HK-2 (cell line): Measurements from ENCODE around the gene ELFN1.

Source experiments
- DNase-seq: peaks from one replicate; pipeline ENCODE4 v3.0.0-alpha.2; 2018; ENCODE audit not compliant: unreplicated experiment

Gene ELFN1

DNA sequence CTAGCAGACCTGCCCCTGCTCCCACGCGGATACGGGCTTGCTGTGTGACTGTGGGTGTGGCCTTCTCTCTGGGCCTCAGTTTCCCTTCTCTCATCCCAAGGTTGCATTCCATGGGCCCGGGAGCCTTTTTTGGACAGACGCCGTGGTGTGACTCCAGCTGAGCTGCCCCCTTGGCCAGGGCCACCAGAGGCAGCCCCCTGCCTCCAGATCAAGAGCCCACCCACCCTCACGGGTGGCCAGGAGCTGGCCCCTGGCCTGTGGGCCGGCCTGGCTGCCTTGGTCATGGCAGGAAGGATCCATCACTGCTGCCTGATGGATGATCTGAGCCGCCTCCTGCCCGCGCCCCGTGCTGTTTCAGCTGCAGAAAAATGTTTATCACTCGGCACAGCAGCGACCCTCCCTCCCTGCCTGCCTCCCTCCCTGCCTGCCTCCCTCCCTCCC lies 27.8 kb upstream of the ELFN1 start:
- DNase-seq: no peak

- DNase-seq: no peak
Observed at GRCh38 chr7:1643270-1644092, 26.6 kb upstream of the ELFN1 start.

DNA sequence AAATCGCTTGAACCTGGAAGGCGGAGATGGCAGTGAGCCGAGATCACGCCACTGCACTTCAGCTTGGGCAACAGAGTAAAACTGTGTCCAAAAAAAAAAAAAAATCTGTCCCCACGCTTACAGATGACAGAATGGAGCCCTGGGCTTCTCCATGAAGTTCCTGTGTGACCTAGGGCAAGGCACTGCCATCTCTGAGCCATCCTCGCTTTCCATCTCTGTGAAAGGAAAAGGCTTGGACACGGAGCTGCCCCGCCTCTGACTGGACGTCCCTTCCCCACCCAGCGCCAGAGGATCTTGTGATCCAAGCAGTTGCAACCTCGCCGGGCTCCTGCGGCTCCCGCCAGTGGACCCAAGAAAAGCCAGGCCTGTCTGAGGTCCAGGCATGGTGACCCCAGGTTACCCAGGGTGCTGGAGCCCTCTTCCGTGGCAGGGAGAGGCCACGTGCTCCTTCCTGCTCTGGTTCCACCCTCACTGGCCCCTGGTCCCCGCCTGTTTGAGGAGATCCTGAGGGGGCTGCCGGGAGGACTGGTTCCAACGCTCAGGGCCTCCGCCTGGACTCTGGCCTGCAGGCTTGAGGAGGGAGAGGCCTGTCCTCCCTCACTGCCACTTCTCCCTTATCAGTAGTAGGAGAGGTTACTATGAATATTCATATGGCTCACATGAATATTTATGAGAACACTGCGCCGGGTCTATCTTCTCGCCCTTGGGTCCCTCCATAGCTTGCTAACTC lies 25.6 kb upstream of the ELFN1 start:
- no peak for DNase-seq

DNA sequence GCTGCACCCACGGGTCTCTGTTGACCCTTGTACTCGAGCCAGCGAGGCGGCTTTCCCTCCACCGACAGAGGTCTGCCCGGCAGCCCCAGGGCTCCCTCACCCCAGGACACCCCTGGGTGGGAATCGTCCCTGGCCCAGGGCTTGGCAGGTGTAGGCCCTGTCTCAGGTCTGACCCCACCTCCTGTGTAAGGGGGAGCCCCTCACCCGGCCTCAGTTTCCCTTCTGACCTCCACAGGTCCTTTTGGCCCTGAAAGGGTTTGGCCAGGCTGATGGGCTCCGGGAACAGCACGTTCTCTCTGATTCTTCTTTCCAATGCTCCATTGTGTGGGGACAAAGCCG lies 25.0 kb upstream of the ELFN1 start:
- no peak for DNase-seq

DNA sequence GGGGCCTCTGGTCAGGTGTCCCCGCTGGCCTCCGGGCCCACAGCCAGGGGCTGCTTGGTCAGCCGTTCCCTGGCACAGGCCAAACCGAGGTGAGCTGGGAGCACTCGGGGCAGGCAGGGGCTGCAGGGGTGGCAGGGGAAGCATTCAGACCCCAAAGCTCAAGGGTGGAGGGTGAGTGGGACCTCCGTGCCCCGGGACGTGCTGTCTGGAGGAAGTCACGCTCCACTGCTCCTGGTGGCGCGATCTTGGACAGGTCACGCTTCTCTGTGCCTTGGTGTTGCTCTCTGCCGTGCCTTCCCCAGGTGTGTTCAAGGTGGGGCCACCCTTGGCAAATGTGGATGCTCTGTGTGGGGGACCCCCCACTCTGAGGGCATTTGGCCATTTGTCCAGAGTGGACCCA lies 24.6 kb upstream of the ELFN1 start:
- DNase-seq: no peak

DNA sequence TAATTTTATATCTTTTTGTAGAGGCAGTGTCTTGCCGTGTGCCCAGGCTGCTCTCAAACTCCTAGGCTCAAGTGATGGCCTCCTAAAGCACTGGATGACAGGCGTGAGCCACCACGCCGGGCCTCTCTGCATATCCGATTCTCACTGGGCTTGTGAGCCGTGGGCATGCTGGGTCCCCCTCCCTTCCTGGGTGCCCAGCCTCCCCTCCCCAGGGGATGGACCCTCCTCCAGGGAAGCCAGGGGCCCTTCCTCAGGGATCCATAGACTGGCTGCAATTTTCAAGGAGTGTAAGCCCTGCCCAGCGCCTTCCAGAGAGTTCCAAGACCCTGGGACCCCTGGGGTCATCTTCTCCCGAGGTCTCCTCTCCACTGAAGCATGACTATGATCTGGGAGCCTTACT lies 23.7 kb upstream of the ELFN1 start:
- DNase-seq: no peak

DNA sequence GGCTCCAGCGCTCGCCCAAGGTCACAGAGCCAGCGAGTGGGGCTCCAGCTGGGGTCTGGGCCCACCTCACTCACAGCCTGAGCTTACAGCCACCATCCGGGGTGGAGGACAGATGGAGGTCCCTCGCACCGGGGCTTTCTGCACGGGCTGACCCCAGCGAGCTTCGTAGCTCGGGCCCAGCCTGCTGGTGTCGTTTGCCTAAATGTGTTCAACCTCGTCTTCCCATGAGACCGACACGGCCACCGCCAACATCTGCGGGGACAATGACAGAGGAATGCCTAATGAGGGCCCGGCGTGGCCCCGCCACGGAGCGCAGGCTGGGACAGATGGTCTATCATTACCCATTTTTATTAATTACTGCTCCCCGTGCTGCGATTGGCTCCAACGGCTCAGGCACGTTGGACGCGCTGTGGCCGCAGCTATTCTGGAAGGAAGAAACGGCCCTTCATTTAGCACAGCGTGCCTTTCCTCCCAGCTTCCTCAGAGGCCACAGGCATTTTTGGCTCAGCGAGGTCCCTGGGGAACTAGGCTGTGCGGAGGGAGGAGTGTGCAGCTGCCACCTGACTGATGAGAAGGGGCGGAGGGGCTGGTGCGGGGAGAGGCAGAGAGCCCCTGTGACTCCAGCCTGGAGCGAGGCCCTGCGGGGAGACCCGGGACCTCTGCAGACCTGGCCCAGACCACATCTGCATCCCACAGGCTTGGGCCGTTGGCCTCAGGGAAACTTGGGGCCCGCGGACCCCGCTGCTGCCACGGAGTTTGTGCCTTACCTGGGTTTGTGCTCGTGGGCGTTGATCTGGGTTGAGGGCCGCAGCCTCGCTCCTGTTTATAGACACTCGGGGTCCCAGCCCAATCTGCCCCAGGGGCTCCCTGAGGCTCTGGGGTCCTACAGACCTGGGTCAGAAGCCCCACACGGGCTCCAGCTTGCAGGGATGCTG lies 22.9 kb upstream of the ELFN1 start:
- no peak for DNase-seq

- DNase-seq: no peak
Observed at GRCh38 chr7:1647961-1648672, 22.0 kb upstream of the ELFN1 start.

GRCh38 chr7:1649751-1650326 lies 20.2 kb upstream of the ELFN1 start:
- DNase-seq: no peak

DNA sequence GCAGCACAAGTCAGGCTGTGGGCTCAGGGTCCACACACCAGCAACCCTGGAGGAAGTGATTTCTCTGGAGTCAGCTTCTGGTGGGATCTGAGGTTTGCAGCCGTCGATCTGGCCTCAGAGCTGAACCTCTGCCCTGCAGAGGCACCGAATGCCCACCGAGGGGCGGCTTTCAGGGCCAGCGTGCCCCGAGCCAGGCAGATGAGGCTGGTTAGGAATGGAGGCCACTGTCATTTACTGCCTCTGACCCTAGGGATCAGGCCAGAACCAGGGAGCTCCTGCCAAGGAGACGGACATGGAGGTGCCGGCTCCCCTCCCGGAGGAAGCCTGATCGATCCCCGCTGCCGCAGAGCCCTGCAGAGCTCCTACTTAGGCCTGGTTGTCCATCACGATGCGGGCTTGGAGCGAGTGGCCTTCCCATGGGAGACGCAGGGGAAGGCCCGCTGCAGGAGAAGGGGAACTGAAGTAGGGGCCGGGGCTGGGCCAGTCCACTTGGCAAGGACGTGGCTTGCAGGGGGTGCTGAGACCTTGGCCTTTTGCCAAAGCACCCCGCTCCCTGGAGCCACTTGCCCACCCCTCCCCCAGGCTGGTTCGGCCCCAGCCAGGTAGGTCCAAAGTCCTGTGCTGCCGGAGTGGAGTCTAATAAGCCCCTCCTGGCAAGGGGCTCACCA lies 19.6 kb upstream of the ELFN1 start:
- DNase-seq: no peak

GRCh38 chr7:1651031-1651446 lies 19.0 kb upstream of the ELFN1 start:
- no peak for DNase-seq

DNA sequence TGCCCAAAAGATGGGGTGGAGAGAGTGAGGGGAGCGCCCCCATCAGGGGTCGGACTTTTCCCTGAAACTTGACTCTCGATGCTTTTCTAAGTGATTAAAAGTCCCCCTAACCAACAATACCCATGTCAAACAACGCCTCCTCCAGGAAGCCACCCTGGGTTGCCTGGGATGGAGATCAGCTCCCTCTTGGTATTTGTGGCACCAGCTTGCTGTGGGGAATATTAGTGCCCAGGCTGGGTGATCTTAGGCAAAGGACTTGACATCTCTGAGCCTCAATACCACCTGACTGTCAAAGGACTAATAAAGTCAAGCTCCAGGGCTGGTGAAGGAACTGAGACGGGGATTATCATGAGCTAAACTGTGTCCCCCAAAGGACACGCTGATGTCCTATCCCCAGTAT lies 18.2 kb upstream of the ELFN1 start:
- DNase-seq: no peak

DNA sequence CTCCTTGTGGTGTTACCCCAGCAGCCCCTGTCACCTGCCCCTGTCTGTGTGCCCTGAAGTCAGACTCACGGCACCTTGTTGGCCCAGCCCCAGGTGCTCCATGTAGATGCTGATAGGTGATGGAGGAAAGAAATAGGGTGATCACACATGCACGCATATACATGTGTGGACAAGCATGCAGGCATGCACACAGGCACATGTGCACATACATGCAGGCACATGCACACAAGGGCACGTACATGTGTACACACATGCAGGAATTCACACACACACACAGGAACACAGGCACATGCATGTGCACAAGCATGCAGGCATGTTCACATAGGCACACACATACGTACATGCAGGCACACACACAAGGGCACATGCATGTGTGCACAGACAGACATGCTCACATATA lies 16.6 kb upstream of the ELFN1 start:
- no peak for DNase-seq

- DNase-seq: no peak
Observed at GRCh38 chr7:1654111-1654510, 16.0 kb upstream of the ELFN1 start.

DNA sequence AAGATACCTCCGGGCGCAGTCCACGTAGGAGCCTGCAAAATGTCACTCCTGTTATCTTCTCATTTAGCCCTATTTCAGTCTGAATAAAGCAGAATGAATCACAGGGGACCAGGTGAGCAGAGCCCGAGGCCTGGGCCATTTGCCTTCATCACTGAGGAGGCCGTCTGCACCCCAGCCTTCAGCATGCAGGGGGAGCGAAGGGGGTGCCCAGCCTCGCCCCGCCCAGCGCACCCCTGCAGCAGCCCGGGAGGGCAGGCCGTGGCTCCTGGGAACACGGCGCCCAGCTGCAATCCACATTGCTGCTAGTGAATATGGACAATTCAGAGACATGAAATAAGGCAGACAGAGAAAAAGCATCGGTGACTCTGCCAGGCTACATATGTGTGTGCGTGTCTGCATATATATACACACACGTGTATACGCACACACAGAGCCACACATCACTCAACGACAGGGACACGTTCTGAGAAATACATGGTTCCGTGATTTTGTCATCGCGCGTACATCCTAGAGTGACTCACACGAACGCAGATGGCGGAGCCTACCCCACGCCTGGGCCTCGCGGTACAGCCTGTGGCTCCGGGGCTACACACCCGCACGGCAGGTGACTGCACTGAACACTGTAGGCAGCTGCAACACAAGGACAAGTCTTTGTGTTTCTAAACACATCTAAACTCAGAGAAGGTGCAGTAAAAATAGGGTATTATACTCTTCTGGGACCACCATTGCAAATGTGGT lies 15.2 kb upstream of the ELFN1 start:
- no peak for DNase-seq

- no peak for DNase-seq
Observed at GRCh38 chr7:1659696-1660095, 10.4 kb upstream of the ELFN1 start.

DNA sequence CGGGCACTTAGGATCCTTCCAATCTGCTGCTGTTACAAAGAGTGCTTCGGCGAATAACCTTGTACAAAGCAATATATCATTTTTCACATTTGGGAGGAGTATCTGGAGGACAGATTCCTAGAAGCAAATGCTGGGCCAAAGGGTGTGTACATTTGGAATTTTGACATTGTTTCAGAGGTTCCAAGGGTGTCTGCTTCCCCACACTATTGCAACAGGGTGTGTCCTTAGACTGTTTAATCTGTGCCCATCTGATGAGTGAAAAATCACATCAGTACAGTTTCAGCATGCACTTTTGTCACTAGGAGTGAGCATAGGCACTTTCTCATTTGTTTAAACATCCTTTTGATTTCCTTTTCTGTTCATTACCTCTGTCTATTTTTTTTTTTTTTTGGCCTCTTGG lies 8.6 kb upstream of the ELFN1 start:
- no peak for DNase-seq

GRCh38 chr7:1662101-1662500 lies 8.0 kb upstream of the ELFN1 start:
- no peak for DNase-seq

DNA sequence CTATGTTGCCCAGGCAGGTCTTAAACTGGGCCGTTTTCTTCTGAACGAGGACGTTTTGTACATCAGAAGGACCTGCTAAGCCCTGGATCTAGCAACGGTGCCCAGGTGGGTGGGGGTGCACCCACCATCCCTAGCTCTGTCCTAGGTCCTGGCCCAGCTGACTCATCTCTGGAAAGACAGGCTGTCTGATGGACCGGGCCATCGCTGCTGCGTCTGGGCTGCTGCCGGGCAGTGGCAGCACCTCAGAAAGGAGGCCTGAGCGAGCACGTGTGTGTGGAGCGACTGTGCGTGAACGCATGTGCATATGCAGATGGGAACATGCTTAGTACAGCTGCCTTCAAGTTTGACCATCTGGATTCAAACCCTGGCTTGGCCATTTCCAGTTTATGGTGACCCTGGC lies 7.3 kb upstream of the ELFN1 start:
- no peak for DNase-seq

DNA sequence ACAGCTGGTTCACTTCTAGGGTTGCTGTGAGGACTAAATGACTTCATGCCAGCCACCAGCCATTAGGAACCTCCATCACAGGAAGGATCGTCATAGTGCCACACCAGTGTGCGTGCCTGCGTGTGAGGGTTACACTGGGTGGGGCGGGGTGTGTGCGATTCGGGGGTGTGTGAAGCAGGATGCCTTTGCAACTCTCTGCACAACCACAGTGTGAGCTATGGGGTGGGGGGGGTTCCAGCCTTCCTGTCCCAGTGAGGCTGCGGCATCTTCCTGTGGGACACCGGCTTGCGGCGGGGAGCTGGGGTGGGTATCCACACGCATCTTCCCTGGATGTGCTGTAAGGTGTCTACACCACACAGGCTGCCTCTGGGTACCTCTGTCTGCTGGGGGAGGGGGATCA lies 6.9 kb upstream of the ELFN1 start:
- DNase-seq: no peak
